Measurements from ENCODE around the gene MED17.

- no peak for TF ChIP-seq CTCF (conservative IDR thresholded peaks at IDR 0.05 in 1 of 2, IDR thresholded peaks at IDR 0.05 in 1 of 2; ENCODE audit: extremely low read depth in 1 of 2, insufficient read depth in 1 of 2, low read depth in 1 of 2, low read length in 2 of 2)
- TF ChIP-seq EZH2 (IDR thresholded peaks at IDR 0.05; ENCODE audit: borderline replicate concordance, low read length), result no peak
Observed at GRCh38 chr11:93844568-93844967, 60.5 kb downstream of the MED17 start.

Measured in mammary epithelial cell (primary cell).